ENCODE data around the gene PFKFB2.

DNA sequence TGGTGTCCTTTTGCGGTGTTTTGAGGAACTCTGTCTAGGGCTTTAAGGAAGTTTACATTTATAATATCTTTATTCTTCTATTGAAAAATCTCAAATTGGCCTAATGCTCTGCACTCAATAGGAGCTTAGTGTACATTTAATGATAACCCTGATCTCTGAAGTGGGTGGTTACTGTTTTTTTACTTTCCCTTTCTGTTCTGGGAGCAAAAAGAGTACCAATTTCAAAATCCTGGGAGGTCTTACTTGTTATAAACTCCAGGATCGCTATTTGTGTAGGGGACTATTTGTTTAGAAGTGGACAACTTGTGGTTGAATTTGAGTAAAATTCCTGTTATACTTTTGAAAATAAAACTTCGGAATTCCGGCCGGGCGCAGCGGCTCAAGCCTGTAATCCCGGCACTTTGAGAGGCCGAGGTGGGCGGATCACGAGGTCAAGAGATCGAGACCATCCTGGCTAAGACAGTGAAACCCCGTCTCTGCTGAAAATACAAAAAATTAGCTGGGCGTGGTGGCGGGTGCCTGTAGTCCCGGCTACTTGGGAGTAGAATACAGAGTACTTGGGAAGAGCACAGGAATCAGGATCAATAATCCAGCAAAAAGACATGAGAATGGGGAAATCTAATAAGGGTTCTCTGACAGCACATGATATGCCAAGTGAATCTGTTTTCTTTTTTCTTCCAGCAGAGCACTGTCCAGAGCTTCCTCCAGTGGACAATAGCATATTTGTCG lies 36.7 kb downstream of the PFKFB2 start:
- TF ChIP-seq, protein P1, sequence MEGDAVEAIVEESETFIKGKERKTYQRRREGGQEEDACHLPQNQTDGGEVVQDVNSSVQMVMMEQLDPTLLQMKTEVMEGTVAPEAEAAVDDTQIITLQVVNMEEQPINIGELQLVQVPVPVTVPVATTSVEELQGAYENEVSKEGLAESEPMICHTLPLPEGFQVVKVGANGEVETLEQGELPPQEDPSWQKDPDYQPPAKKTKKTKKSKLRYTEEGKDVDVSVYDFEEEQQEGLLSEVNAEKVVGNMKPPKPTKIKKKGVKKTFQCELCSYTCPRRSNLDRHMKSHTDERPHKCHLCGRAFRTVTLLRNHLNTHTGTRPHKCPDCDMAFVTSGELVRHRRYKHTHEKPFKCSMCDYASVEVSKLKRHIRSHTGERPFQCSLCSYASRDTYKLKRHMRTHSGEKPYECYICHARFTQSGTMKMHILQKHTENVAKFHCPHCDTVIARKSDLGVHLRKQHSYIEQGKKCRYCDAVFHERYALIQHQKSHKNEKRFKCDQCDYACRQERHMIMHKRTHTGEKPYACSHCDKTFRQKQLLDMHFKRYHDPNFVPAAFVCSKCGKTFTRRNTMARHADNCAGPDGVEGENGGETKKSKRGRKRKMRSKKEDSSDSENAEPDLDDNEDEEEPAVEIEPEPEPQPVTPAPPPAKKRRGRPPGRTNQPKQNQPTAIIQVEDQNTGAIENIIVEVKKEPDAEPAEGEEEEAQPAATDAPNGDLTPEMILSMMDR (conservative IDR thresholded peaks at IDR 0.05): no peak
- no peak for TF ChIP-seq EZH2 (IDR thresholded peaks at IDR 0.05; ENCODE audit: low read depth)
